ENCODE results near the gene NIM1K. TPM values are rescaled to one million over a fixed set of nuclear protein-coding genes. Genes with fewer than 3 reads are reported as not detected.

Gene NIM1K
- total RNA-seq, 1 experiment from 2014 or later = 10.2 TPM

GRCh38 chr5:43216941-43217340, 24.9 kb downstream of the NIM1K start:
- Histone ChIP-seq H3K9ac (ENCODE audit: low read length) (peak overlapping the region; percentile 74), H3K79me2 (ENCODE audit: low read length) (no peaks in the 10 kb centered on the region), H3K4me3 (ENCODE audit: low read length) (peak overlapping the region; percentile 58), H3K4me1 (ENCODE audit: low read length) (peaks cover 82% of the 10 kb centered on the region), H4K20me1 (ENCODE audit: insufficient read depth, low read depth, low read length) (no peaks in the 10 kb centered on the region), H3K36me3 (ENCODE audit: insufficient read depth, low read length) (peaks cover 7% of the 10 kb centered on the region; the same call in 1 of the 2 replicates), H3K9me2 (replicated peaks; ENCODE audit: insufficient read depth, low read length) (no peaks in the 10 kb centered on the region), H3K27me3 (ENCODE audit: low read length) (no peaks in the 10 kb centered on the region), H2AFZ (ENCODE audit: low read length) (no peak overlapping the region), H3K27ac (ENCODE audit: low read length) (peak overlapping the region; percentile 99), H3K9me3 (ENCODE audit: low read length) (no peaks in the 10 kb centered on the region; the same call in 1 of the 2 replicates), H3K4me2 (ENCODE audit: low read depth, low read length, poor library complexity, severe bottlenecking) (peak overlapping the region; percentile 84)
- DNase-seq = peak; percentile 93

GRCh38 chr5:43219120-43219519, 27.1 kb downstream of the NIM1K start:
- H4K20me1 ChIP-seq (ENCODE audit: insufficient read depth, low read depth, low read length) = no peaks in the 10 kb centered on the region
- H3K4me2 ChIP-seq (ENCODE audit: low read depth, low read length, poor library complexity, severe bottlenecking) = no peak overlapping the region
- no peaks in the 10 kb centered on the region for H3K9me2 ChIP-seq (replicated peaks; ENCODE audit: insufficient read depth, low read length)
- no peak for DNase-seq
- H3K9me3 ChIP-seq (ENCODE audit: low read length) = no peaks in the 10 kb centered on the region; the same call in 1 of the 2 replicates
- peaks cover 7% of the 10 kb centered on the region; the same call in 1 of the 2 replicates for H3K36me3 ChIP-seq (ENCODE audit: insufficient read depth, low read length)
- peak overlapping the region; percentile 99 for H3K27ac ChIP-seq (ENCODE audit: low read length)
- no peaks in the 10 kb centered on the region for H3K27me3 ChIP-seq (ENCODE audit: low read length)
- no peak overlapping the region for H3K9ac ChIP-seq (ENCODE audit: low read length)
- no peak overlapping the region for H3K4me3 ChIP-seq (ENCODE audit: low read length)
- no peak overlapping the region for H2AFZ ChIP-seq (ENCODE audit: low read length)
- H3K79me2 ChIP-seq (ENCODE audit: low read length) = no peaks in the 10 kb centered on the region
- peaks cover 78% of the 10 kb centered on the region for H3K4me1 ChIP-seq (ENCODE audit: low read length)

- DNase-seq = peak; percentile 90
Observed at GRCh38 chr5:43221502-43221901, 29.5 kb downstream of the NIM1K start.

GRCh38 chr5:43225649-43226245, 33.7 kb downstream of the NIM1K start:
- no peak for DNase-seq
- no peaks in the 10 kb centered on the region for H3K9me2 ChIP-seq (replicated peaks; ENCODE audit: insufficient read depth, low read length)
- peak overlapping the region; percentile 33 for H3K9ac ChIP-seq (ENCODE audit: low read length)
- peak overlapping the region; percentile 76 for H2AFZ ChIP-seq (ENCODE audit: low read length)
- H3K4me1 ChIP-seq (ENCODE audit: low read length) = peaks cover 64% of the 10 kb centered on the region
- no peaks in the 10 kb centered on the region for H3K9me3 ChIP-seq (ENCODE audit: low read length)
- H3K79me2 ChIP-seq (ENCODE audit: low read length) = no peaks in the 10 kb centered on the region
- no peaks in the 10 kb centered on the region for H4K20me1 ChIP-seq (ENCODE audit: insufficient read depth, low read depth, low read length)
- H3K27ac ChIP-seq (ENCODE audit: low read length) = peak overlapping the region; percentile 79
- peak overlapping the region; percentile 12 for H3K4me2 ChIP-seq (ENCODE audit: low read depth, low read length, poor library complexity, severe bottlenecking)
- H3K4me3 ChIP-seq (ENCODE audit: low read length) = no peak overlapping the region
- no peaks in the 10 kb centered on the region for H3K36me3 ChIP-seq (ENCODE audit: insufficient read depth, low read length)
- no peaks in the 10 kb centered on the region for H3K27me3 ChIP-seq (ENCODE audit: low read length)

More at GRCh38 chr5:43221502-43221901, 29.5 kb downstream of the NIM1K start:
- H3K9me2 ChIP-seq (replicated peaks; ENCODE audit: insufficient read depth, low read length) = no peaks in the 10 kb centered on the region
- no peak overlapping the region for H3K9ac ChIP-seq (ENCODE audit: low read length)
- no peaks in the 10 kb centered on the region for H4K20me1 ChIP-seq (ENCODE audit: insufficient read depth, low read depth, low read length)
- peak overlapping the region; percentile 72 for H3K27ac ChIP-seq (ENCODE audit: low read length)
- H2AFZ ChIP-seq (ENCODE audit: low read length) = no peak overlapping the region
- peak overlapping the region; percentile 7 for H3K4me2 ChIP-seq (ENCODE audit: low read depth, low read length, poor library complexity, severe bottlenecking)
- H3K36me3 ChIP-seq (ENCODE audit: insufficient read depth, low read length) = peaks cover 7% of the 10 kb centered on the region; the same call in 1 of the 2 replicates
- H3K4me1 ChIP-seq (ENCODE audit: low read length) = peaks cover 72% of the 10 kb centered on the region
- no peaks in the 10 kb centered on the region for H3K79me2 ChIP-seq (ENCODE audit: low read length)
- H3K27me3 ChIP-seq (ENCODE audit: low read length) = no peaks in the 10 kb centered on the region
- no peaks in the 10 kb centered on the region; the same call in 1 of the 2 replicates for H3K9me3 ChIP-seq (ENCODE audit: low read length)
- no peak overlapping the region for H3K4me3 ChIP-seq (ENCODE audit: low read length)

- H3K4me2 ChIP-seq (ENCODE audit: low read depth, low read length, poor library complexity, severe bottlenecking) = no peak overlapping the region
- H3K79me2 ChIP-seq (ENCODE audit: low read length) = no peaks in the 10 kb centered on the region
- H3K4me3 ChIP-seq (ENCODE audit: low read length) = no peak overlapping the region
- H3K4me1 ChIP-seq (ENCODE audit: low read length) = peaks cover 64% of the 10 kb centered on the region
- H4K20me1 ChIP-seq (ENCODE audit: insufficient read depth, low read depth, low read length) = no peaks in the 10 kb centered on the region
- DNase-seq = no peak
- no peak overlapping the region for H3K9ac ChIP-seq (ENCODE audit: low read length)
- no peaks in the 10 kb centered on the region for H3K9me2 ChIP-seq (replicated peaks; ENCODE audit: insufficient read depth, low read length)
- H3K27me3 ChIP-seq (ENCODE audit: low read length) = no peaks in the 10 kb centered on the region
- no peaks in the 10 kb centered on the region for H3K9me3 ChIP-seq (ENCODE audit: low read length)
- H3K27ac ChIP-seq (ENCODE audit: low read length) = peak overlapping the region; percentile 25; the same call in 1 of the 2 replicates
- no peaks in the 10 kb centered on the region for H3K36me3 ChIP-seq (ENCODE audit: insufficient read depth, low read length)
- no peak overlapping the region for H2AFZ ChIP-seq (ENCODE audit: low read length)
Observed at GRCh38 chr5:43227655-43228054, 35.6 kb downstream of the NIM1K start.

- H3K9me2 ChIP-seq (replicated peaks; ENCODE audit: insufficient read depth, low read length) = no peaks in the 10 kb centered on the region
- H3K4me2 ChIP-seq (ENCODE audit: low read depth, low read length, poor library complexity, severe bottlenecking) = peak overlapping the region; percentile 2
- H3K27me3 ChIP-seq (ENCODE audit: low read length) = no peaks in the 10 kb centered on the region
- peak overlapping the region; percentile 83 for H3K27ac ChIP-seq (ENCODE audit: low read length)
- no peaks in the 10 kb centered on the region for H3K9me3 ChIP-seq (ENCODE audit: low read length)
- H4K20me1 ChIP-seq (ENCODE audit: insufficient read depth, low read depth, low read length) = no peaks in the 10 kb centered on the region
- H3K4me1 ChIP-seq (ENCODE audit: low read length) = peaks cover 70% of the 10 kb centered on the region
- no peaks in the 10 kb centered on the region for H3K36me3 ChIP-seq (ENCODE audit: insufficient read depth, low read length)
- H2AFZ ChIP-seq (ENCODE audit: low read length) = no peak overlapping the region; the same call in 1 of the 2 replicates
- H3K9ac ChIP-seq (ENCODE audit: low read length) = 0 out of 2 replicates have a peak overlapping the region, but pooled peaks have one; percentile 14
- no peaks in the 10 kb centered on the region for H3K79me2 ChIP-seq (ENCODE audit: low read length)
- no peak for DNase-seq
- H3K4me3 ChIP-seq (ENCODE audit: low read length) = no peak overlapping the region
Observed at GRCh38 chr5:43230707-43231106, 38.7 kb downstream of the NIM1K start.

- Histone ChIP-seq H3K27ac (ENCODE audit: low read length) (peak overlapping the region; percentile 83), H3K79me2 (ENCODE audit: low read length) (no peaks in the 10 kb centered on the region), H3K27me3 (ENCODE audit: low read length) (no peaks in the 10 kb centered on the region), H3K9me2 (replicated peaks; ENCODE audit: insufficient read depth, low read length) (no peaks in the 10 kb centered on the region), H3K4me2 (ENCODE audit: low read depth, low read length, poor library complexity, severe bottlenecking) (no peak overlapping the region), H3K4me3 (ENCODE audit: low read length) (no peak overlapping the region), H3K4me1 (ENCODE audit: low read length) (peaks cover 67% of the 10 kb centered on the region), H3K9me3 (ENCODE audit: low read length) (no peaks in the 10 kb centered on the region), H2AFZ (ENCODE audit: low read length) (peak overlapping the region; percentile 45; the same call in 1 of the 2 replicates), H4K20me1 (ENCODE audit: insufficient read depth, low read depth, low read length) (no peaks in the 10 kb centered on the region), H3K36me3 (ENCODE audit: insufficient read depth, low read length) (no peaks in the 10 kb centered on the region), H3K9ac (ENCODE audit: low read length) (peak overlapping the region; percentile 25; the same call in 1 of the 2 replicates)
- peak; percentile 84 for DNase-seq
Observed at GRCh38 chr5:43231977-43232376, 40.0 kb downstream of the NIM1K start.

GRCh38 chr5:43232943-43233833, 41.2 kb downstream of the NIM1K start:
- no peaks in the 10 kb centered on the region for H3K9me2 ChIP-seq (replicated peaks; ENCODE audit: insufficient read depth, low read length)

More at GRCh38 chr5:43232943-43233833, 41.2 kb downstream of the NIM1K start:
- no peaks in the 10 kb centered on the region for H3K9me3 ChIP-seq (ENCODE audit: low read length)
- peak overlapping the region; percentile 83 for H3K27ac ChIP-seq (ENCODE audit: low read length)
- peaks cover 73% of the 10 kb centered on the region for H3K4me1 ChIP-seq (ENCODE audit: low read length)
- no peaks in the 10 kb centered on the region for H3K79me2 ChIP-seq (ENCODE audit: low read length)
- peak overlapping the region; percentile 39; the same call in 1 of the 2 replicates for H3K9ac ChIP-seq (ENCODE audit: low read length)
- H3K4me2 ChIP-seq (ENCODE audit: low read depth, low read length, poor library complexity, severe bottlenecking) = peak overlapping the region; percentile 51
- peak overlapping the region; percentile 41 for H2AFZ ChIP-seq (ENCODE audit: low read length)
- H3K36me3 ChIP-seq (ENCODE audit: insufficient read depth, low read length) = no peaks in the 10 kb centered on the region
- H3K27me3 ChIP-seq (ENCODE audit: low read length) = no peaks in the 10 kb centered on the region
- H4K20me1 ChIP-seq (ENCODE audit: insufficient read depth, low read depth, low read length) = no peaks in the 10 kb centered on the region
- peak; percentile 79 for DNase-seq
- peak overlapping the region; percentile 13; the same call in 1 of the 2 replicates for H3K4me3 ChIP-seq (ENCODE audit: low read length)
